Caco-2 (cell line): Measurements from ENCODE around the gene SRRM2. TPM values are rescaled to one million over a fixed set of nuclear protein-coding genes. Genes with fewer than 3 reads are reported as not detected.

ENCODE experiments used
- BruUV-seq: library from RNA; stranded (reverse); fragments of 400-500 nt; replicated peaks from 2 replicates; lab custom pipeline; 2021; lab: Mats Ljungman, UMichigan
- CTCF ChIA-PET: fragments of 300-600 bp; sonication (Branson Sonifier 250); formaldehyde crosslinking; loops from one replicate; lab custom pipeline; 2022; ENCODE audit warnings: antibody characterized with exemption; lab: Charles Lee
- POLR2A ChIA-PET: fragments of 300-600 bp; sonication (Branson Sonifier 250); formaldehyde crosslinking; loops from one replicate; lab custom pipeline; 2022; ENCODE audit warnings: antibody characterized with exemption; lab: Charles Lee
- DNase-seq, 2 experiments: peaks; one replicate each; pipeline versions ENCODE4 v3.0.0 to v3.0.0-alpha.2; 2020 to 2022
- H3K27me3 ChIP-seq: replicated peaks from 2 replicates; pipeline ENCODE4 v1.6.0; 2011; ENCODE audit warnings: low read length; ENCODE audit not compliant: control insufficient read depth, insufficient read depth
- H3K36me3 ChIP-seq: 2 replicates; pipeline ENCODE4 v1.5.1; 2011; ENCODE audit warnings: low read length; ENCODE audit not compliant: control insufficient read depth, insufficient read depth
- H3K4me1 ChIP-seq: fragments of 250-450 bp; sonication (Bioruptor Pico); 2 replicates; pipeline ENCODE4 v1.5.1; 2020; ENCODE audit warnings: mild to moderate bottlenecking
- H3K4me3 ChIP-seq: 2 replicates; pipeline ENCODE4 v1.5.1; 2011; ENCODE audit warnings: low read depth, mild to moderate bottlenecking, control low read depth, low read length
- H3K9me3 ChIP-seq: fragments of 250-450 bp; sonication (Bioruptor Pico); 2 replicates; pipeline ENCODE4 v1.5.1; 2020; ENCODE audit warnings: mild to moderate bottlenecking, moderate library complexity
- H3K27ac Mint-ChIP-seq: one replicate; pipeline ENCODE4 v1.8.0; 2022; ENCODE audit warnings: mixed read lengths; ENCODE audit not compliant: unreplicated experiment
- H3K27me3 Mint-ChIP-seq: one replicate; pipeline ENCODE4 v1.8.0; 2022; ENCODE audit warnings: mixed read lengths; ENCODE audit not compliant: insufficient read depth, unreplicated experiment
- H3K36me3 Mint-ChIP-seq: one replicate; pipeline ENCODE4 v1.8.0; 2022; ENCODE audit warnings: mild to moderate bottlenecking, mixed read lengths; ENCODE audit not compliant: insufficient read depth, unreplicated experiment
- H3K4me1 Mint-ChIP-seq: one replicate; pipeline ENCODE4 v1.8.0; 2022; ENCODE audit warnings: low read depth, mixed read lengths; ENCODE audit not compliant: unreplicated experiment
- H3K4me3 Mint-ChIP-seq: one replicate; pipeline ENCODE4 v1.8.0; 2022; ENCODE audit warnings: mild to moderate bottlenecking, moderate library complexity, mixed read lengths; ENCODE audit not compliant: unreplicated experiment
- H3K9me3 Mint-ChIP-seq: one replicate; pipeline ENCODE4 v1.8.0; 2022; ENCODE audit warnings: mixed read lengths; ENCODE audit not compliant: unreplicated experiment
- intact Hi-C: fragments of 100-400 bp; cut with micrococcal nuclease; formaldehyde crosslinking; loops from one replicate; pipeline ENCODE4 v1.10.0; 2022; ENCODE audit not compliant: unreplicated experiment
- total RNA-seq: library from RNA; stranded (reverse); gene quantifications from 2 replicates; pipeline ENCODE4 v1.2.3, GENCODE V29; 2022
- TF ChIP-seq, protein P1 (sequence below), 2 experiments: fragments of 200-600 bp in 1 of 2; IDR thresholded peaks; 1 replicate in 1 of 2; 2 replicates in 1 of 2; pipeline versions ENCODE4 v1.5.1 to v1.8.0; 2011 to 2022; ENCODE audit warnings: antibody characterized with exemption in 1 of 2, control low read depth in 1 of 2, inconsistent platforms in 1 of 2, low read depth in 1 of 2, low read length in 1 of 2, mild to moderate bottlenecking in 1 of 2, moderate library complexity in 1 of 2; ENCODE audit not compliant: insufficient read depth in 1 of 2, severe bottlenecking in 1 of 2, unreplicated experiment in 1 of 2

Gene SRRM2
- total RNA-seq, 1 experiment from 2014 or later = 332 TPM

GRCh38 chr16:2769675-2770056 is 17.2 kb downstream of the SRRM2 start:
- no peak for DNase-seq
- H3K27me3 Mint-ChIP-seq = no peaks in the 10 kb centered on the region

DNA sequence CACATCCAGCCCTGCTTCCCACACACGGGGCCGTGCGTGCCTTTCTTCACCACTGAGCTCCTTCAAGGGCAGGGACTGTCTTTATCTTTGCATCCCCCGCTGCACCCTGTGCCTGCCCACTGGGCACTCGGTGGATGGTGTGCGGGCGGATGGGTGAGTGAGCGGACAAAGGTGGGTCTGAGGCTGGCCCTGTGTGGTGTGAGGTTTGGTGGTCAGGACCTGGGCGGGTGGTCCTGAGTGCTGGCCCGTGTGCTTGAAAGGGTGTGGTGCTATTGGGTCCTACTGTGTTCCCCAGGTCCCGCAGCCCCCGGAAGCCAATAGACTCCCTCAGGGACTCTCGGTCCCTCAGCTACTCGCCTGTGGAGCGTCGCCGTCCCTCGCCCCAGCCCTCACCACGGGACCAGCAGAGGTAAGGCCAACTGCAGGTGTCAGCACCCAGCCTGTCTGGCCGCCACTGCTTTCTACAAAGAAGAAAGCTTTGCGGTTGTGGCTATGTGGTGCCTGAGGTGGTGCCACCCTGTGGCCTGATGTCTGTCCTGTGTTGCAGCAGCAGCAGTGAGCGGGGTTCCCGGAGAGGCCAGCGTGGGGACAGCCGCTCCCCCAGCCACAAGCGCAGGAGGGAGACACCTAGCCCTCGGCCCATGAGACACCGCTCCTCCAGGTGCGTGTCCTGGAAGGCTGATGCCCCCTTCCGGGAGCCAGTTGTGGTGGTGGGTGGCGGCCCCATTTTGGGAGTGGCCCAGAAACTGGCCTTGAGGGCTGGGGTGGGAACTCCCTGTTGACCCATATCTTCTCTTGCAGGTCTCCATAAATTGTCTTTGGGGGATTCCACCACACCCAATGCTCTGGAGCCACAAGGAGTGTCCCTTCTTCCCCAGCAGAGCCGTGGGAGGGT is 17.9 kb downstream of the SRRM2 start:
- peaks cover 14% of the 10 kb centered on the region for H3K36me3 ChIP-seq
- peak overlapping the region; percentile 25 for H3K27ac Mint-ChIP-seq
- no peaks in the 10 kb centered on the region for H3K27me3 ChIP-seq
- H3K4me1 Mint-ChIP-seq = peaks cover 28% of the 10 kb centered on the region
- CTCF ChIA-PET = no interaction called here
- POLR2A ChIA-PET = no interaction called here
- peak in 1 of 2 experiments; percentile 50 for DNase-seq
- H3K4me3 ChIP-seq = no peak overlapping the region
- peaks cover 94% of the 10 kb centered on the region for H3K36me3 Mint-ChIP-seq
- TF ChIP-seq, protein P1, sequence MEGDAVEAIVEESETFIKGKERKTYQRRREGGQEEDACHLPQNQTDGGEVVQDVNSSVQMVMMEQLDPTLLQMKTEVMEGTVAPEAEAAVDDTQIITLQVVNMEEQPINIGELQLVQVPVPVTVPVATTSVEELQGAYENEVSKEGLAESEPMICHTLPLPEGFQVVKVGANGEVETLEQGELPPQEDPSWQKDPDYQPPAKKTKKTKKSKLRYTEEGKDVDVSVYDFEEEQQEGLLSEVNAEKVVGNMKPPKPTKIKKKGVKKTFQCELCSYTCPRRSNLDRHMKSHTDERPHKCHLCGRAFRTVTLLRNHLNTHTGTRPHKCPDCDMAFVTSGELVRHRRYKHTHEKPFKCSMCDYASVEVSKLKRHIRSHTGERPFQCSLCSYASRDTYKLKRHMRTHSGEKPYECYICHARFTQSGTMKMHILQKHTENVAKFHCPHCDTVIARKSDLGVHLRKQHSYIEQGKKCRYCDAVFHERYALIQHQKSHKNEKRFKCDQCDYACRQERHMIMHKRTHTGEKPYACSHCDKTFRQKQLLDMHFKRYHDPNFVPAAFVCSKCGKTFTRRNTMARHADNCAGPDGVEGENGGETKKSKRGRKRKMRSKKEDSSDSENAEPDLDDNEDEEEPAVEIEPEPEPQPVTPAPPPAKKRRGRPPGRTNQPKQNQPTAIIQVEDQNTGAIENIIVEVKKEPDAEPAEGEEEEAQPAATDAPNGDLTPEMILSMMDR (IDR thresholded peaks at IDR 0.05; ENCODE audit: insufficient read depth in 1 of 2, low read depth in 1 of 2, low read length in 1 of 2, severe bottlenecking in 1 of 2, unreplicated experiment in 1 of 2) = peak in 1 of 2 experiments; percentile 3
- H3K9me3 ChIP-seq = no peaks in the 10 kb centered on the region
- H3K27me3 Mint-ChIP-seq = no peaks in the 10 kb centered on the region
- intact Hi-C loops = no loop called here
- H3K4me1 ChIP-seq = no peaks in the 10 kb centered on the region
- no peak overlapping the region for H3K4me3 Mint-ChIP-seq
- BruUV-seq = no TSS peak
- H3K9me3 Mint-ChIP-seq = no peaks in the 10 kb centered on the region

More at GRCh38 chr16:2769675-2770056, 17.2 kb downstream of the SRRM2 start:
- TF ChIP-seq, protein P1 (IDR thresholded peaks at IDR 0.05; ENCODE audit: insufficient read depth in 1 of 2, low read depth in 1 of 2, low read length in 1 of 2, severe bottlenecking in 1 of 2, unreplicated experiment in 1 of 2) = no peak
- no peaks in the 10 kb centered on the region for H3K4me1 ChIP-seq
- Mint-ChIP-seq H3K9me3 (no peaks in the 10 kb centered on the region), H3K36me3 (peaks cover 94% of the 10 kb centered on the region), H3K4me1 (peaks cover 28% of the 10 kb centered on the region), H3K27ac (no peak overlapping the region), H3K4me3 (no peak overlapping the region)
- CTCF ChIA-PET = no interaction called here
- POLR2A ChIA-PET = no interaction called here
- H3K9me3 ChIP-seq = no peaks in the 10 kb centered on the region
- intact Hi-C loops = no loop called here
- no peaks in the 10 kb centered on the region for H3K27me3 ChIP-seq
- no peak overlapping the region for H3K4me3 ChIP-seq
- H3K36me3 ChIP-seq = peaks cover 13% of the 10 kb centered on the region
- no TSS peak for BruUV-seq

DNA sequence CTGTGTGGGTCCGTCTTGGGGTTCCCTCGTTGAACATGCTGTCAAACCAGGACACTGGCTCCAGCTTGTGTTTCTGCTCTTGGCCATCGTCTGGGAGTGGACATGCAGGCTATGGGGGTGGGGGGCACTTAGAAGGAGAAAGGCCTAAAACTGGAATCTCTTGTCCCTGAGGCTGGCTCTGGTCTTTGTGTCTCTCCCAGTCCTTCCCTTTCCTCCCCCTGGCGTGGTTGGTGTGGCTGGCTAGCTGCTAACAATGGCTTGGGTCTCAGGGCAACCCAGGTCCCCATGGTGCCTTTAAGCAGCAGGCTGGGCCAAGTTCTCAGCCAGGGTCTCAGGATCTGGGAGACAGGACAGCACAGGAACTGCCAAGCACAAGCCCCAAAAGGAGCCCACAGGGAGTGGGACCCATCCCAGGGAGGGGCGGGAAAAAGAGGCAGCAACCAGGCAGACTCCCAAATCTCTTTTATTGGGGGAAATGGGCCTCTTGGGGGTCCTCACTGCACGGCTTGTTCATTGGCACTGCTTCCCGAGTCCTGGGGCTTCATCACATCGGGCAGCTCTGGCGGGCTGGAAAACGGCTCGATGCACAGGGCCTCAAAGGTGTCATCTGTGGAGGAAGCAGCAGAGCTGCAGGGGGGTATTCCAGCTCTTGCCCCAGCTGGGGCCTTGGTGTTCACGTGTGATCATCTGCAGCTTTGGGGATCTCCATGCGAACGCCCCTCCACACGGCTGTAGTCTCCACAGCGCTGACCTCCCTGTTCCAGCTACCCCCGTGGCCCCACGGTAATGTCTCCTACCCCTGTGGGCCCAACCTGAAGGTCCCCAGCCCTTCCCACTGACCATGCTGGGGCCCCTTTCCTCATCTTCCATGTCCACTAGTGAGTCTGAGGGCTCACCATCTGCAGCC is 19.3 kb downstream of the SRRM2 start:
- intact Hi-C loops = no loop called here
- no TSS peak for BruUV-seq
- no peaks in the 10 kb centered on the region for H3K27me3 Mint-ChIP-seq
- Histone ChIP-seq H3K27me3 (no peaks in the 10 kb centered on the region), H3K9me3 (no peaks in the 10 kb centered on the region), H3K36me3 (peaks cover 13% of the 10 kb centered on the region), H3K4me3 (no peak overlapping the region), H3K4me1 (0 out of 2 replicates have a peak, but pooled peaks cover 8% of the 10 kb centered on the region)
- no peaks in the 10 kb centered on the region for H3K9me3 Mint-ChIP-seq
- DNase-seq = no peak
- H3K27ac Mint-ChIP-seq = peak overlapping the region; percentile 25
- ChIA-PET CTCF (interaction anchor here (0.6 to 0.7 kb wide), 2 partner anchors 89 to 103 kb away, joined by 3 to 10 read pairs; no protein-coding TSS in a partner anchor), POLR2A (interaction anchor here (1.0 kb wide), 1 partner anchor 19 kb away, joined by 4 read pairs; the partner anchor contains the start of gene SRRM2)
- H3K36me3 Mint-ChIP-seq = peaks cover 88% of the 10 kb centered on the region
- peaks cover 22% of the 10 kb centered on the region for H3K4me1 Mint-ChIP-seq
- H3K4me3 Mint-ChIP-seq = no peak overlapping the region
- TF ChIP-seq, protein P1 (IDR thresholded peaks at IDR 0.05; ENCODE audit: insufficient read depth in 1 of 2, low read depth in 1 of 2, low read length in 1 of 2, severe bottlenecking in 1 of 2, unreplicated experiment in 1 of 2) = no peak
